GM12801 (cell line): ENCODE results near the gene P2RY13.

Experiments
- TF ChIP-seq, protein P1 (sequence below): IDR thresholded peaks from one replicate; pipeline ENCODE4 v1.5.1; 2011; ENCODE audit warnings: control low read depth; ENCODE audit not compliant: insufficient read length; ENCODE audit errors: extremely low read depth

The P2RY13 gene

DNA sequence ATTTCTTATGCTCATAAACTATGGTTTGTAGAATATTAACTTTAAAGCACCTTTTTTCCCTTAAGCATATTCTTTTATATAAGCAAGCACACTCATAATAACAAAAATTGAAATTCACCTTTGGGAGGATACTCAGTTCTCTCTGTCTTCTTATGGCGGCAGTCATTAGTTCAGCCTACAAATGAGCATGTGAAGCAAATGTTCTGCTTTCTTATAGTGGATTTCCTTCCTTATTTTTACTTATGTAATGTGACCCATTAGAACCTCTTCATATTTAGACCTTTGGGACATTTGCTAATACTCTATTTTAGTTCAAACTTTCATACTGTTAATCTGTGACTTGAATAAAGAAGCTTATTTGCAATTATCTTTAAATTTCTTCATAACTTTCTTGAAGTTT lies at the start of gene P2RY13:
TSS of gene P2RY13 (minus strand) at position 187 of the 400 bp plus-strand sequence. CDS start at position 166, 21 bp downstream.
- TF ChIP-seq, protein P1, sequence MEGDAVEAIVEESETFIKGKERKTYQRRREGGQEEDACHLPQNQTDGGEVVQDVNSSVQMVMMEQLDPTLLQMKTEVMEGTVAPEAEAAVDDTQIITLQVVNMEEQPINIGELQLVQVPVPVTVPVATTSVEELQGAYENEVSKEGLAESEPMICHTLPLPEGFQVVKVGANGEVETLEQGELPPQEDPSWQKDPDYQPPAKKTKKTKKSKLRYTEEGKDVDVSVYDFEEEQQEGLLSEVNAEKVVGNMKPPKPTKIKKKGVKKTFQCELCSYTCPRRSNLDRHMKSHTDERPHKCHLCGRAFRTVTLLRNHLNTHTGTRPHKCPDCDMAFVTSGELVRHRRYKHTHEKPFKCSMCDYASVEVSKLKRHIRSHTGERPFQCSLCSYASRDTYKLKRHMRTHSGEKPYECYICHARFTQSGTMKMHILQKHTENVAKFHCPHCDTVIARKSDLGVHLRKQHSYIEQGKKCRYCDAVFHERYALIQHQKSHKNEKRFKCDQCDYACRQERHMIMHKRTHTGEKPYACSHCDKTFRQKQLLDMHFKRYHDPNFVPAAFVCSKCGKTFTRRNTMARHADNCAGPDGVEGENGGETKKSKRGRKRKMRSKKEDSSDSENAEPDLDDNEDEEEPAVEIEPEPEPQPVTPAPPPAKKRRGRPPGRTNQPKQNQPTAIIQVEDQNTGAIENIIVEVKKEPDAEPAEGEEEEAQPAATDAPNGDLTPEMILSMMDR: no peak

DNA sequence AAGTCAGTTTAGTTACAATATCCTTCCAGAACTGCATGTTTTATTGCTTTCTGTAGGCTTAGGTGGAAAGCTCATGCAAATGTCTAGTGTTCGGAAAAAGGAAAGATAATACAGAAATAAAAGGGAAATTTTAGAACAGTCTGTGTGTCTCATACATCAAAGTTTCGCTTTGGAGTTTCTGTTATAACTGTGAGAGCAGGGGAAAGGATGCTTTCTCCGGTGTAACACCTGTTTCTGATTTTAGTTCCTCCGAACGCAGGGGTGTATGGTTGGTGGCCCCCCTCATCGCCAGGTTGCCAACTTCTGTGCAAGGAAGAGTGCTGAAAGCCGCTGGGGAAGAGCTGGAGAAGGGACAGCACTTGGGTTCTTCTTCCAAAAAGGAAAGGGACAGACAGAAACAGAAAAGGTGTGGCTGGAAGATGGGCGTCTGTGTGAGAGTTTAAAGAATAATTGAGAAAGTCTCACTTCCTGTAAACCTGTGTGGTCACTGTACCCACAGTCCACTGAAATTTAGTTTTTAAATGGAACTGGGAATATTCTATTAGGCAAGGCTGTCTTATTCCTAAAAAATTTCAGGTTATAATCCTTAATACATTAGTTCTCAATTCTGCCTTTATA lies 48.5 kb upstream of the P2RY13 start:
- TF ChIP-seq, protein P1: no peak

DNA sequence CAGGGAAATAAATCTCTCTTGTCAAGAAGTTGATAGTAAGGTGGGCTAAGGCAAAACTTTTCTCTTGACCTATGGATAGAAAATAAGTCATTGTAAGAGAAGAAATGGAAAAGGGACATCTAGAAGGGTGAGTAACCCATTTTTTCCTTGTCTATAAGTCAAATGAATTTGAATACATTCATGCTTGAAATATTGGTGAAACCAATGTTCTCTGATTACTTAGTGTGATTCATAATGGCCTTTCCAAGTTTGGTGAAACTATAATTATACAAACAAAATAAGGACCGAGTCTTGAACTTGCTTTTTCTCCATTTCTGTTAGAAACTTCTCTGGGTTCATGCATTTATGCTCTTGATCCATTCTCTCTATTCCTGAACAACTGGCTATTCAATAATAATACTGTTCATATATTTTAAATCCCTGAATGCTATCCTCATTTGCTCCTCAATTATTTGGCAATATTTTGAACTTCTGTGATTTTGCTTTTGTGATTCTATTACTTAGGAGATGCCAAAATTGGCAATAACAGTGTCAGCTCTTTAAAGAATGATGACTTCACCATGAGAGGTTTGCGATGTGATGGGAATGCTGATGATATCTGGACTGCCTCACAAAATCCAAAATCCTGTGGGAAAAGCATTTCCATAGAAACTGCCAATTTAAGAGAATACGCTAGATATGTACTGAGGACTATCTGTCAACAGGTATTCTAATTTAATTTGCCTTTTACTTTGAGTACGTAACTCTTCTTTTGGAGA lies 42.9 kb upstream of the P2RY13 start:
- TF ChIP-seq, protein P1: no peak

DNA sequence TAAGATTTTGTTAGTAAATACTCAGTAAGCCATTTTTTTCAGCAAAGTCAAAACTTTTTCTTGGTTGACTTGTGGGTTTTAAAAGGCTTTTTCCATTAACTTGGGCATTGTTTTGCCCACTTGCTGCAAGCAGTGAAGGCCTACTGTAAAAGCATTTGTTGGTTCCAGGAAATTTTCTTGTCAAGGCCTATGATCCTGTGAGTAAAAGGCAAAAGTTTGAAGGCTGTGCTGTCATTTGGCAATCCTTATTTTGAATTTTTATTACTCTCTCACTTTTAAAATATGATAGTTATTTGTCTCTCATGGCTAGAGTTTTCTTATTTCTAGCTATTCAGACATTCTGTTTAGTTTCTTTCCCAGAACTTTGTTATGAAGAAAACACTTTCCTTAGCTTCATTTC lies 42.2 kb upstream of the P2RY13 start:
- TF ChIP-seq, protein P1: no peak

DNA sequence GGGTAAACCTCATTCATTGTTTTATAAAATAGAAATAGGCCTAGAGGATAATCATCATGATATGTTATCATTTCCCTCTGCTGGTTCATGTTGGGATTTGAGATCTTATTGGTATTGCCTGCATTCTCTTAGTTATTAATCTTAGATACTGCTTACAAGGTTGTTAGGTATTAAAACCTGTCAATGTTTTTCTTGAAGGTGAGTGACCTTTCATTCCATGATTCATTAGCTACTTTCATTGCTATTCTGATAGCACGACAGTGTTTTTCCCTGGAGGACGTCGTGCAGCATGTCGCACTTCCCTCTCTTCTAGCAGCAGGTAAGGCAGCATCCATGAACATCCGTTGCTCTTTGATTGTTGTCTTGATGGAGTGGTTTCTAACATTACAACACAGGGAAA lies 38.1 kb upstream of the P2RY13 start:
- TF ChIP-seq, protein P1: no peak

DNA sequence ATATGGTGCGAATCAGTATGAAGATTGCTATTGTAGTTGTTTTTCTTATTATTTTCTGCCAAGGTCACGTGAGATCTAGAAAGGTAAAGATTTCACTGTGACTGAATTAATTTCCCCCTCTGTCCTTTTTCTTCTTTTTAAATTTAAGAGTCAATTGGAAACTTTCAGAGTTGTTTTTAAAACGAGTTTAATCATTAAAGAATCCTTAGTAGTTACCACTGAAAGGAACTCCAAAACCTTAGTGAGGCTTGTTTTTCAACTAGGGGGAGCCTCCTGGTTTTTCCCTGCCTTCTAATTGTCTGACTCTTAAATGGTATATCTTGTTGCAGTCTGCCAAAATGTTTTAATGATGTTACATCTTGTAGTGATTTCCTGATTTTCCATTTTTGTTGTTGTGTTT lies 37.6 kb upstream of the P2RY13 start:
- TF ChIP-seq, protein P1: no peak

DNA sequence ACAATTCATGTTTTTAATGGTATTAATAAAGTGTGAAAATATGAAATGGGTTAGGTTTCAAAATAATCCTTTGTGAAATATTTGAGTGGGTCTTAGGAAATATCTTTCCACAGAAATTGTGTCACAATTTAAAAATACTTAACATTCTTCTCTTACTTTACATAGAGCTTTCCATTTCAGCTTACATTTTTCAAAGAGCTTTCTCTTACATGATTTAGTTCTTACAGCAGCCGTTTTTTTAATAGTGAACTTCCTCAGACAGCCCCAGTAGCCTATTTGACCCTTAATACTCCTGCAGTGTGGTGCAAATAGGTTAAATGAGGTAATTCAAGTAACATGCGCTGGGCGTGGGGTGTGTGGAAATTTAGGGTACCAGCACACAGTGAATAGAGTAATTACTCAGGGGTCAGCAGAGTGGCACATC lies 33.4 kb upstream of the P2RY13 start:
- TF ChIP-seq, protein P1: no peak
